HEK293 (cell line): Measurements from ENCODE around the gene CCBE1.

Experiments used
- CTCF ChIP-seq: fragments of 450-650 bp; formaldehyde crosslinking; IDR thresholded peaks from 2 replicates; pipeline ENCODE4 v1.5.1; 2016; ENCODE audit warnings: missing biosample characterization, missing genetic modification characterization
- ZNF398 ChIP-seq: fragments of 450-650 bp; formaldehyde crosslinking; IDR thresholded peaks from 2 replicates; pipeline ENCODE4 v1.5.1; 2017; ENCODE audit warnings: missing biosample characterization, missing genetic modification characterization
- ZNF747 ChIP-seq: fragments of 450-650 bp; formaldehyde crosslinking; IDR thresholded peaks from 2 replicates; pipeline ENCODE4 v1.5.1; 2016; ENCODE audit warnings: missing biosample characterization, missing genetic modification characterization

GRCh38 chr18:59700535-59700967 lies 3.3 kb upstream of the CCBE1 start:
- TF ChIP-seq CTCF (tag by site-specific recombination): no peak
- TF ChIP-seq ZNF398 (tag by site-specific recombination): no peak
- no peak for TF ChIP-seq ZNF747
